ENCODE measurements around the gene MID1.

GRCh38 chrX:10415306-10416001 is 204.9 kb downstream of the MID1 start:
- TF ChIP-seq, protein P1, sequence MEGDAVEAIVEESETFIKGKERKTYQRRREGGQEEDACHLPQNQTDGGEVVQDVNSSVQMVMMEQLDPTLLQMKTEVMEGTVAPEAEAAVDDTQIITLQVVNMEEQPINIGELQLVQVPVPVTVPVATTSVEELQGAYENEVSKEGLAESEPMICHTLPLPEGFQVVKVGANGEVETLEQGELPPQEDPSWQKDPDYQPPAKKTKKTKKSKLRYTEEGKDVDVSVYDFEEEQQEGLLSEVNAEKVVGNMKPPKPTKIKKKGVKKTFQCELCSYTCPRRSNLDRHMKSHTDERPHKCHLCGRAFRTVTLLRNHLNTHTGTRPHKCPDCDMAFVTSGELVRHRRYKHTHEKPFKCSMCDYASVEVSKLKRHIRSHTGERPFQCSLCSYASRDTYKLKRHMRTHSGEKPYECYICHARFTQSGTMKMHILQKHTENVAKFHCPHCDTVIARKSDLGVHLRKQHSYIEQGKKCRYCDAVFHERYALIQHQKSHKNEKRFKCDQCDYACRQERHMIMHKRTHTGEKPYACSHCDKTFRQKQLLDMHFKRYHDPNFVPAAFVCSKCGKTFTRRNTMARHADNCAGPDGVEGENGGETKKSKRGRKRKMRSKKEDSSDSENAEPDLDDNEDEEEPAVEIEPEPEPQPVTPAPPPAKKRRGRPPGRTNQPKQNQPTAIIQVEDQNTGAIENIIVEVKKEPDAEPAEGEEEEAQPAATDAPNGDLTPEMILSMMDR (IDR thresholded peaks at IDR 0.05) = no peak
- TF ChIP-seq POLR2A (IDR thresholded peaks at IDR 0.05) (no peak), POLR2AphosphoS5 (IDR thresholded peaks at IDR 0.05) (no peak)

Data from prostate gland (tissue), 2 donors.